Transverse colon (tissue), 4 donors: Measurements from ENCODE around the gene DLL1. TPM values are rescaled to one million over a fixed set of nuclear protein-coding genes. Genes with fewer than 3 reads are reported as not detected.

Source experiments
- DNase-seq: peaks from one replicate; pipeline ENCODE4 v3.0.0-alpha.2; 2019
- H3K27ac ChIP-seq, 4 donors: fragments of 200-600 bp; sonication (generic); 2 replicates each; pipeline ENCODE4 v1.5.1; 2016 to 2018; ENCODE audit warnings: inconsistent platforms in 4 of 4
- H3K27me3 ChIP-seq: fragments of 200-600 bp; sonication (generic); 2 replicates; pipeline ENCODE4 v1.5.1; 2017; ENCODE audit warnings: inconsistent platforms
- H3K36me3 ChIP-seq, 4 donors: fragments of 200-600 bp; sonication (generic); 2 replicates each; pipeline ENCODE4 v1.5.1; 2017 to 2019; ENCODE audit warnings: inconsistent platforms in 4 of 4
- H3K4me1 ChIP-seq, 4 donors: fragments of 200-600 bp; sonication (generic); 2 replicates each; pipeline ENCODE4 v1.5.1; 2017 to 2020; ENCODE audit warnings: inconsistent platforms in 4 of 4
- H3K4me3 ChIP-seq, 4 donors: fragments of 200-600 bp; sonication (generic); 1 replicate in 1 of 4; 2 replicates in 3 of 4; pipeline versions ENCODE4 v1.5.1 to v1.6.1; 2017 to 2019; ENCODE audit warnings: inconsistent platforms in 4 of 4
- H3K9me3 ChIP-seq, 2 donors: fragments of 200-600 bp; sonication (generic); 2 replicates each; pipeline ENCODE4 v1.5.1; 2017 to 2019; ENCODE audit warnings: inconsistent platforms in 2 of 2
- EP300 ChIP-seq: sonication (generic); formaldehyde crosslinking; IDR thresholded peaks from one replicate; pipeline ENCODE4 v1.6.1; 2017; ENCODE audit warnings: antibody characterized with exemption, low read depth
- POLR2A ChIP-seq: fragments of 450-650 bp; IDR thresholded peaks from one replicate; pipeline ENCODE4 v1.6.1; 2016; ENCODE audit warnings: antibody characterized with exemption, mild to moderate bottlenecking, moderate library complexity
- POLR2AphosphoS5 ChIP-seq, 3 donors: sonication (generic); formaldehyde crosslinking; IDR thresholded peaks; one replicate each; pipeline ENCODE4 v1.6.1; 2016; ENCODE audit warnings: antibody characterized with exemption in 3 of 3
- WGBS, 2 donors: methylation state at CpG; one replicate each; pipeline ENCODE4 v1.1.5; 2018; ENCODE audit warnings: low coverage in 1 of 2; 5-methylcytosine and 5-hydroxymethylcytosine counted together
- in situ Hi-C, 4 donors: fragments of 200-750 bp; cut with MboI; loops; one replicate each; pipeline versions ENCODE4 v1.15.0 to v1.15.1; 2017; ENCODE audit warnings: low sequenced_read_pairs in 3 of 4, low pct_ligation_motif_present in 1 of 4, low pct_unique_long_range_greater_than_20kb in 1 of 4
- intact Hi-C: fragments of 100-400 bp; cut with DNase I; formaldehyde crosslinking; loops from one replicate; pipeline ENCODE4 v1.15.1; 2023; ENCODE audit warnings: low total_unique reads
- total RNA-seq, 4 donors: library from RNA; depleted of rRNA; stranded (reverse); fragments of >200 nt; gene quantifications; one replicate each; pipeline ENCODE4 v1.1.0, GENCODE V29; 2016
- TF ChIP-seq, protein P1 (sequence below), 5 experiments: fragments of 200-600 bp in 3 of 5; fragments of 450-650 bp in 2 of 5; sonication (generic) in 3 of 5; IDR thresholded peaks; 1 replicate in 2 of 5; 2 replicates in 3 of 5; pipeline ENCODE4 v1.5.1; 2016 to 2017; ENCODE audit warnings: antibody characterized with exemption in 5 of 5, inconsistent platforms in 3 of 5, mild to moderate bottlenecking in 2 of 5, moderate library complexity in 1 of 5

DLL1 gene
- total RNA-seq, 4 donors from 2014 or later, result 15.0 to 46.2 (median 25.9) TPM

DNA sequence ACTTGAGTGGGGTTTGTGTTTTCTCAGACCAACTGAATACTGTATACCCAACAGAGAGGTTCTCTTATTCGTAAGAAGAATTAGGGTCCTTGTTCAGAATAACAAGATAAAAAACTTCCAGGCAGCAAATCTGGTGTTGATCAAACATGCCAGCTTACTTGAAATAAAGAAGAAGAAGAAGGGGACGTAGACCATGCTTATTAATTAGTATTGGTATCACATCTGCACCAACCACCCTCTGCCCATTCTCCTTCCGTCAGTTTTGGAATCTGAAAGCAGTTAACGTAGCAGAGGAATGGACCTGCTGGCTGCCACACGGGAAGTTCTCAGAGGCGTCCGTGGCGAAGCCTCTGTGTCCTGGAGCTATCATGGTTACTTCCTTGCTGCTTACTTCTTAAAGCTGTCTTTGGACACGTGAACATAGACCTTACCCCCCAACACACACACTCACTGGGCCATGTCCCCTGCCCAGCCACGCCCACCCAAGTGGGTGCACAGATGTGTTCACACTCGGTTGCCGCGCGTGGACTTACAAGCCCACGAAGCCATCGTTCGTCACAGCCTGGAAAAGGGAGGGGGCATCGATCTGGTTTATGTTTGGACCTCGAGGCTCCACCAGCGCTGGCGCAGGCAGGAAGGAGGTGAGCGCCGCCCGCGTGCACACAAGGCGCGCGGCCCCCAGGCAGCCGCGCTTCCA lies 4.1 kb upstream of the DLL1 start:
- Histone ChIP-seq H3K9me3 (no peaks in the 10 kb centered on the region), H3K27me3 (peaks cover 92% of the 10 kb centered on the region), H3K4me1 (peaks cover 12 to 55% (median 52%) of the 10 kb centered on the region in 4 donors), H3K4me3 (peak overlapping the region; percentile 29 to 53 (median 42)), H3K36me3 (no peaks in the 10 kb centered on the region), H3K27ac (peak overlapping the region in 1 of 4 donors; percentile 77)
- in situ Hi-C loops (no loop called here), intact Hi-C loops (no loop called here)
- TF ChIP-seq EP300 (no peak), POLR2AphosphoS5 (IDR thresholded peaks at IDR 0.05) (no peak), POLR2A (no peak)
- TF ChIP-seq, protein P1, sequence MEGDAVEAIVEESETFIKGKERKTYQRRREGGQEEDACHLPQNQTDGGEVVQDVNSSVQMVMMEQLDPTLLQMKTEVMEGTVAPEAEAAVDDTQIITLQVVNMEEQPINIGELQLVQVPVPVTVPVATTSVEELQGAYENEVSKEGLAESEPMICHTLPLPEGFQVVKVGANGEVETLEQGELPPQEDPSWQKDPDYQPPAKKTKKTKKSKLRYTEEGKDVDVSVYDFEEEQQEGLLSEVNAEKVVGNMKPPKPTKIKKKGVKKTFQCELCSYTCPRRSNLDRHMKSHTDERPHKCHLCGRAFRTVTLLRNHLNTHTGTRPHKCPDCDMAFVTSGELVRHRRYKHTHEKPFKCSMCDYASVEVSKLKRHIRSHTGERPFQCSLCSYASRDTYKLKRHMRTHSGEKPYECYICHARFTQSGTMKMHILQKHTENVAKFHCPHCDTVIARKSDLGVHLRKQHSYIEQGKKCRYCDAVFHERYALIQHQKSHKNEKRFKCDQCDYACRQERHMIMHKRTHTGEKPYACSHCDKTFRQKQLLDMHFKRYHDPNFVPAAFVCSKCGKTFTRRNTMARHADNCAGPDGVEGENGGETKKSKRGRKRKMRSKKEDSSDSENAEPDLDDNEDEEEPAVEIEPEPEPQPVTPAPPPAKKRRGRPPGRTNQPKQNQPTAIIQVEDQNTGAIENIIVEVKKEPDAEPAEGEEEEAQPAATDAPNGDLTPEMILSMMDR (IDR thresholded peaks at IDR 0.05), result no peak
- DNase-seq, result no peak
- 12 to 32% methylated on average over 6 to 30 of the region's 30 CpGs for WGBS, 2 donors

DNA sequence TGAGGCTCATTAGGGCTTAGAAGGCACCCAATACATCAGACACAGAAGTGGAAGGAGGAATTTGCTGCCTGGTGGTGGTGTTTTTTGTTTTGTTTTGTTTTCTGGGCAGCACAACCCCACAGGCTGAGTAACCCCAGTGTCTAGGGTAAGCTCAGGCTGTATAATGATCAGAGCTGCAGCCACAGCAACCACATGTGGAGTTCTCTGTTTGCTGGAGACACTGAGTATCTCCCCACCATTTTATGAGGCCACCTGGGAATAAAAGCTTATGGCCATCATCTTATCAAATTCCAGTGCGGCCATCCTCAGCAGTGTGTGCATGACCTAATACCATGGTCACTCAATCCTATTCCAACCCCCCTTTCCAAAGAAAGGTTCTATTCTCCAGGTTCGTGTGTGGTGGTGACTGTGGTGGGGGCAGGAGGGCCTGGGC lies 3.4 kb upstream of the DLL1 start:
- peaks cover 92% of the 10 kb centered on the region for H3K27me3 ChIP-seq

DNA sequence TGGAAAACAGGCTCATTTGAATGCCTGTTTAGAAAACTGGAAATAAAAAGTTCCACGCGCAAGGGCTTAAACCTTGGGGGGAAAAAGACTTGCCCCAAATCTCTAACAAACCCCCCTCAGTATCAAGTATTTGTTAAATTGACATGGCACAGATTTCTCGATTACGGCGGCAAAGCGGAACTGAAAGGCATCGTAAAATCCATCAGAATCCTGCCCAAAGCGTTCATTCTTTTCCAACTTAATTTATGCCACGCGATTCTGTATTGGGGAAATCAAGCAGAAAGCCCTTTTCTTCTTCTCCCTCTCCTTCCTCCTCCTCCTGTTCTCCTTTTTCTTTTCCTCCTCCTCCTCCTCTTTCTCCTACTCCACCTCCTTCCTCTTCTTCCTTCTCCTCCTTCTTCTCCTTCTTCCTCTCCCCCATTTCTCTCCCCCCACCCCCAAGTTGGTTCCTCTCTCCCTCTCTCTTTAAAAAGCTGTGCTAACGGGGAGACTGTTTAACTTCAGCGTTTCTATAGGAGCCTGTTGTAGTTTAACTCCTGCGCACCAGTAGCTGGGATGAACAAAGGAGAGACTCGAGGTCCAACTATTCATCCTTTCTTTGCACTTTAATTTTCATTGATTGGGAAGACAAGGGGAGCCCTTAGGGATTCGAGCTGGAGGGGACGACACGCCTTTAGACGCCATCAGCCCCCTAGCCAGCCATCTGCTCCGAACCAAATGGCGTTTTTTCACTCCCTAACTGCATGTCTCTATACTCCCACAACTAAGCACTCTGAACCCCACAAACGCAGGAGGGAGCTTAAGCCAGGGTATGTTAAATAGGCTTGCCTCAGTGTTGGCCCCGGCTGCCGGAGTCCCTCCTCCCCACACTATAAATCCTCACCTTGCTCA lies 2.7 kb upstream of the DLL1 start:
- H3K27me3 ChIP-seq, result peaks cover 92% of the 10 kb centered on the region
- in situ Hi-C loops, result no loop called here
- DNase-seq, result no peak
- peaks cover 16 to 68% (median 65%) of the 10 kb centered on the region in 4 donors for H3K4me1 ChIP-seq
- intact Hi-C loops, result no loop called here
- whole genome bisulfite sequencing, 2 donors, result 17 to 20% methylated on average over 22 to 23 of the region's 23 CpGs
- no peak overlapping the region for H3K27ac ChIP-seq
- TF ChIP-seq, protein P1 (IDR thresholded peaks at IDR 0.05), result no peak
- no peak for TF ChIP-seq POLR2A
- H3K9me3 ChIP-seq, result no peaks in the 10 kb centered on the region
- H3K4me3 ChIP-seq, result peak overlapping the region in 1 of 4 donors; percentile 4
- H3K36me3 ChIP-seq, result no peaks in the 10 kb centered on the region

More for the DNA sequence above, 3.4 kb upstream of the DLL1 start:
- intact Hi-C loops, result no loop called here
- H3K36me3 ChIP-seq, result no peaks in the 10 kb centered on the region
- 17 to 39% methylated on average over 1 to 2 of the region's 2 CpGs for WGBS, 2 donors
- in situ Hi-C loops, result no loop called here
- H3K4me3 ChIP-seq, result no peak overlapping the region
- H3K9me3 ChIP-seq, result no peaks in the 10 kb centered on the region
- DNase-seq, result no peak
- peaks cover 16 to 61% (median 58%) of the 10 kb centered on the region in 4 donors for H3K4me1 ChIP-seq
- no peak overlapping the region for H3K27ac ChIP-seq
- no peak for TF ChIP-seq EP300
- TF ChIP-seq POLR2A, result no peak
- TF ChIP-seq POLR2AphosphoS5 (IDR thresholded peaks at IDR 0.05), result no peak
- TF ChIP-seq, protein P1 (IDR thresholded peaks at IDR 0.05), result no peak

DNA sequence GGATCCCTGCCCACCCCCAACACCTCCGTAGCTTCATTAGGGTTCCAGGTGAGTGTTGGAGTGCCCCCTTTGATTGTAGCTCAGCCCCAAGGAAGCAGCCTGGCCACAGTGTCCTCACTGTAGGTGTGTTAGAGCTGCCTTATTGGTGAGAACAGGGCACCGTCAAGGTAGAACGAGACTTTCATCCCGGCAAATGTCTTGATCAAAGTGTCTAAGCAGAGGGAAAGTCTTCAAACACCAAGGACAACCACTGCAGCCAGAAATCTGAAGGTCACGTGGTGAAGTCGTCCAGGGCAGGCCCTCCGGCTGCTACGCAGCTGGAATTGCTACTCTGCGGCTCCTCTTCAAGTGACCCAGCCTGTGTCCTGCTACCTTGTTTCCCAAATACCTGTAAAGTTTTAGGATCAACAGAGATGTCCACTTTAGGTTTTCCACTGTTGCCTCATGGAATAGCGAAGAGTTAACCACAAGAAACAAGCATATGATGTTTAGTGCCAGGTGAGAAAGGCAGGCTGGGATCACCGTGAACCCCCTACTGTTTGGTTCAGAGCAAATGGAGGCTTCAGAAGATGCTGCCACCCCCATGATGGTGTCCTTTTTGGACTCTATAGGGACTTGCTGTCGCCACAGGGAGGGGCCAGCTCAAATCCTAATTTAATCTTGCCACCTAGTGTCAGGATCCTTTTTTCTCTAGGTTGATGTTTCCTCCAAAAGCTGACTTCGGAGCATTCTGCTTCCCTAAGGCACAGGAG lies 1.7 kb upstream of the DLL1 start:
- no peaks in the 10 kb centered on the region for H3K36me3 ChIP-seq
- intact Hi-C loops, result no loop called here
- 0 to 8% methylated on average over 4 to 13 of the region's 13 CpGs for WGBS, 2 donors
- peak overlapping the region; percentile 74 to 86 (median 85) for H3K27ac ChIP-seq
- H3K9me3 ChIP-seq, result no peaks in the 10 kb centered on the region
- peaks cover 17 to 79% (median 68%) of the 10 kb centered on the region in 4 donors for H3K4me1 ChIP-seq
- peak overlapping the region in 1 of 4 donors; percentile 72 for H3K4me3 ChIP-seq
- TF ChIP-seq EP300 (no peak), POLR2AphosphoS5 (IDR thresholded peaks at IDR 0.05) (no peak), POLR2A (no peak)
- TF ChIP-seq, protein P1 (IDR thresholded peaks at IDR 0.05), result peak in 3 of 5 experiments; percentile 4 to 28 (median 18)
- in situ Hi-C loops, result no loop called here
- peaks cover 92% of the 10 kb centered on the region for H3K27me3 ChIP-seq
- no peak for DNase-seq
